DND-41 (cell line): ENCODE results near the gene CACNA2D3.

Source experiments
- ATAC-seq: fragments of 200-7000 bp; cut with Tn5 transposase; 3 replicates; pipeline ENCODE4 v1.9.1; 2021; ENCODE audit warnings: low read depth; ENCODE audit not compliant: insufficient read depth
- DNase-seq: peaks from one replicate; pipeline ENCODE4 v3.0.0-alpha.2; 2020
- H2AFZ ChIP-seq: 2 replicates; pipeline ENCODE4 v1.6.0; 2012; ENCODE audit warnings: low read depth, low read length
- H3K27ac ChIP-seq: 2 replicates; pipeline ENCODE4 v1.5.1; 2012; ENCODE audit warnings: low read length, inconsistent platforms
- H3K27me3 ChIP-seq: fragments of 200-600 bp; sonication (generic); 2 replicates; pipeline ENCODE4 v1.6.0; 2012; ENCODE audit warnings: low read length, mild to moderate bottlenecking, inconsistent platforms; ENCODE audit not compliant: insufficient read depth, poor library complexity
- H3K36me3 ChIP-seq: 2 replicates; pipeline ENCODE4 v1.5.1; 2012; ENCODE audit warnings: low read length, inconsistent platforms; ENCODE audit not compliant: insufficient read depth
- H3K4me1 ChIP-seq: 2 replicates; pipeline ENCODE4 v1.5.1; 2012; ENCODE audit warnings: mild to moderate bottlenecking, low read length; ENCODE audit not compliant: insufficient read depth
- H3K4me2 ChIP-seq: 2 replicates; pipeline ENCODE4 v1.6.0; 2012; ENCODE audit warnings: mild to moderate bottlenecking, moderate library complexity, low read length, inconsistent platforms; ENCODE audit not compliant: insufficient read depth
- H3K4me3 ChIP-seq, 2 experiments: fragments of 200-600 bp in 1 of 2; shearing (Covaris generic) in 1 of 2; 2 replicates each; pipeline ENCODE4 v1.5.1; 2012 to 2016; ENCODE audit warnings: inconsistent platforms in 2 of 2, low read length in 2 of 2, mild to moderate bottlenecking in 2 of 2, low read depth in 1 of 2, moderate library complexity in 1 of 2
- H3K79me2 ChIP-seq: 2 replicates; pipeline ENCODE4 v1.6.0; 2012; ENCODE audit warnings: low read length, inconsistent platforms; ENCODE audit not compliant: insufficient read depth
- H3K9ac ChIP-seq: 2 replicates; pipeline ENCODE4 v1.6.0; 2012; ENCODE audit warnings: low read depth, mild to moderate bottlenecking, inconsistent platforms, low read length, moderate library complexity
- H3K9me3 ChIP-seq: 2 replicates; pipeline ENCODE4 v1.5.1; 2012; ENCODE audit warnings: low read length, moderate library complexity, mild to moderate bottlenecking, inconsistent platforms; ENCODE audit not compliant: insufficient read depth, severe bottlenecking
- H4K20me1 ChIP-seq: 2 replicates; pipeline ENCODE4 v1.6.0; 2012; ENCODE audit warnings: low read length; ENCODE audit not compliant: insufficient read depth
- CTCF ChIP-seq: IDR thresholded peaks from 2 replicates; pipeline ENCODE4 v1.5.1; 2012; ENCODE audit warnings: borderline replicate concordance, low read length, moderate library complexity, mild to moderate bottlenecking; ENCODE audit not compliant: poor library complexity, severe bottlenecking; ENCODE audit errors: extremely low read depth
- EZH2 ChIP-seq: IDR thresholded peaks from 3 replicates; pipeline ENCODE4 v1.6.1; 2012; ENCODE audit warnings: borderline replicate concordance, low read depth, mild to moderate bottlenecking, moderate library complexity, low read length, inconsistent platforms; ENCODE audit not compliant: severe bottlenecking

Gene CACNA2D3

DNA sequence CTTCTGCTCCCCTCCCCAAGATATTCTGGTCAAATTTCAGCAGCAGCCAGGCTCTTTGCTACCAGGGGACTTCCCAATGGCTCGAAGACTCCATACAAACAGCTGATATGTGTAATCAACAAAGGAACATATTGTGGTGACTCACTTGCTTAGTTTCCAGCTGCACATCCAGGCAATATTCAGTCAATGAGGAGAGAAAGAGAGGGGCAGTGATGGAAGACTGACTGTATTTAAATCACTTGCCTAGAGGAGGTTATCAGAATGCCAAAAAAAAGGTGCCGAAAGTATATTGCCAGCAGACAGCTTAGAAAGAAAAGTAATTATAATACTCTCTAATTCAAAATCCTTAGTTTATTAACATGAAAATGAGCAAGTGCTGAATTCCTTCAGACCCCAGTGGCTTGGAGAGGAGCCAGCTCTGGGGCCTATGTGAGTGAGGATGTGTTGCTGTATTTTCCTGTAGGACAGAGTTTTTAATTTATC is 569.0 kb downstream of the CACNA2D3 start:
- no peak overlapping the region for H2AFZ ChIP-seq
- no peak overlapping the region for H3K4me3 ChIP-seq
- no peak overlapping the region for H3K27ac ChIP-seq
- no peaks in the 10 kb centered on the region for H3K79me2 ChIP-seq
- DNase-seq (no peak), ATAC-seq (no peak)
- H3K36me3 ChIP-seq = no peaks in the 10 kb centered on the region
- H3K4me2 ChIP-seq = no peak overlapping the region
- no peak overlapping the region for H3K9ac ChIP-seq
- no peaks in the 10 kb centered on the region for H3K27me3 ChIP-seq
- H3K9me3 ChIP-seq = no peaks in the 10 kb centered on the region
- TF ChIP-seq EZH2 (no peak), CTCF (no peak)
- H3K4me1 ChIP-seq = no peaks in the 10 kb centered on the region
- no peaks in the 10 kb centered on the region for H4K20me1 ChIP-seq

- H3K4me1 ChIP-seq = no peaks in the 10 kb centered on the region
- no peaks in the 10 kb centered on the region for H4K20me1 ChIP-seq
- H3K9ac ChIP-seq = no peak overlapping the region
- H3K36me3 ChIP-seq = no peaks in the 10 kb centered on the region
- ATAC-seq (no peak), DNase-seq (no peak)
- H3K79me2 ChIP-seq = no peaks in the 10 kb centered on the region
- no peak overlapping the region for H3K4me2 ChIP-seq
- H3K27me3 ChIP-seq = no peaks in the 10 kb centered on the region
- H3K27ac ChIP-seq = no peak overlapping the region
- no peak overlapping the region for H3K4me3 ChIP-seq
- no peaks in the 10 kb centered on the region for H3K9me3 ChIP-seq
- TF ChIP-seq EZH2 (no peak), CTCF (no peak)
- H2AFZ ChIP-seq = no peak overlapping the region
Observed at GRCh38 chr3:54696313-54696712, 574.0 kb downstream of the CACNA2D3 start.

DNA sequence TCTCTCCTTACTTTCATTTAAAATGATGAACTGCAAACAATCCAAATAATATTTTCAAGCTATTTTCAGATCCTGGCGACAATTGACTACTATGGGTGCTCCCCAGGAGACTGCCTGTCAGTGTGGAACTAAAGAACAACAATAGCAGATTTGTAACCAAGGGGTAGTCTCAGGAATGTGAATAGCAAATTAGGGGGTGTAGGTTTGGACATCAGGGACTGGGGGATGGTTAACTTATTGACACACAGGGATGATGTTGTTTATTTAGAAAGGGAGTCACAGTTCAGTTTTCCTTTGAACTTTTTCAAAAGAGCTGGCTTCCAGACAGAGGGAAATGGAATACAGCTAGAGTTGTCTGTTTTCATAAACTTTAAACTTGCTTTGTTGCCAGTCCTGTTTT is 575.7 kb downstream of the CACNA2D3 start:
- no peak overlapping the region for H3K27ac ChIP-seq
- no peak overlapping the region for H3K4me3 ChIP-seq
- H4K20me1 ChIP-seq = no peaks in the 10 kb centered on the region
- H3K36me3 ChIP-seq = no peaks in the 10 kb centered on the region
- no peaks in the 10 kb centered on the region for H3K79me2 ChIP-seq
- ATAC-seq (no peak), DNase-seq (no peak)
- no peaks in the 10 kb centered on the region for H3K27me3 ChIP-seq
- H3K9me3 ChIP-seq = no peaks in the 10 kb centered on the region
- no peaks in the 10 kb centered on the region for H3K4me1 ChIP-seq
- no peak overlapping the region for H3K9ac ChIP-seq
- no peak overlapping the region for H3K4me2 ChIP-seq
- TF ChIP-seq CTCF = no peak
- TF ChIP-seq EZH2 = no peak
- no peak overlapping the region for H2AFZ ChIP-seq

GRCh38 chr3:54703923-54704322 is 581.6 kb downstream of the CACNA2D3 start:
- no peaks in the 10 kb centered on the region for H3K4me1 ChIP-seq
- no peak overlapping the region for H2AFZ ChIP-seq
- H3K27ac ChIP-seq = no peak overlapping the region
- no peaks in the 10 kb centered on the region for H3K27me3 ChIP-seq
- no peak overlapping the region for H3K4me3 ChIP-seq
- H3K79me2 ChIP-seq = no peaks in the 10 kb centered on the region
- TF ChIP-seq CTCF (no peak), EZH2 (no peak)
- no peak for DNase-seq
- ATAC-seq = no peak
- no peaks in the 10 kb centered on the region for H4K20me1 ChIP-seq
- no peak overlapping the region for H3K9ac ChIP-seq
- no peak overlapping the region for H3K4me2 ChIP-seq
- H3K9me3 ChIP-seq = no peaks in the 10 kb centered on the region
- H3K36me3 ChIP-seq = no peaks in the 10 kb centered on the region
